Activated CD4-positive, alpha-beta T cell treated with anti-CD3 and anti-CD28 coated beads, Interleukin-2, amount 50 U/mL, for 16 hours (primary cell): ENCODE measurements around the gene STMND1.
A peak's percentile ranks its signal among the peaks of the same experiment; 100 is the strongest.
"Not testable (repeated sequence)": the region's sequence is repeated elsewhere in the genome, so short reads cannot be mapped to it uniquely, and the experiment has no call there.

Experiments used
- DNase-seq: peaks from one replicate; pipeline ENCODE4 v3.0.0-alpha.2; 2020

Gene STMND1

GRCh38 chr6:17101422-17102257 lies at the start of gene STMND1:
TSS of gene STMND1 (plus strand) at chr6:17102050. CDS start at chr6:17102258, 208 bp downstream.
- no peak for DNase-seq

DNA sequence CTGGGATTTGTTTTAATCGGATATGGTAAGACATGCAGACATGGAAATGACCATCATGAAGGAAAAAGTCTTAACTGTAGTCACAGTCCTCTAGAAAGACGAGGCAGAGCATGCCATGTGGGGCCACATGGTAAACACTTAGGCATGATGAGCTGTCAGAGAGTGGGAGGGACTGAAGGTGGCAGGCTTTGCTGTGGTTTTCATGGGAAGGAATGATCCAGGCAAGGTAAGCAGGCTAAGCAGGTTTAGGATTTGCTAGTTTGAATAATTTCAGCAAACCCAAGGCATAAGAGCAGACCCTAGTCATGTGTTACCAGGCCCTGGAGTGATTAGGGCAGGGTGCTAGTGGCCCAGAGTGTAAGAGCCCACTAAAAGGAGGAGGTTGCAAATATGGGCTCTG lies 47.2 kb upstream of the STMND1 start:
- DNase-seq = no peak

DNA sequence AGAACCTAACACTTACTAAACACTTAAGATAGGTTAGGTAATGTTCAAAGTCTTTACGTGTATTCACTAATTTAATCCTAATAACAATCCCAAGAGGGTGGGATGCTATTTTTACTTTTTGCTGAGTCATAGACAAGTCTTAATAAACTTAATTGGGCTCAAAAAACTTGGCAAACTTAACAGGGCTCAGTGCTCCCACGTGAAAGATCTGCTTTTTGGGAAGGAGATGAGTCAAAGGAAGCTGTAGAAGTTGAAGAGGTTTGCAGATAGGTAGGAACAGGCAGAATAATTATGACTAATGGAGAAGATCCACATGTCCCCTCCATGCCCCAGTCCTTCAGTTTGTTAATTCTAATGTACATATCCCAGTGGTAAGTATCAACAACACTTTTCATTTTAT lies 44.5 kb upstream of the STMND1 start:
- no peak for DNase-seq

- no peak for DNase-seq
Observed at GRCh38 chr6:17058550-17058949, 43.3 kb upstream of the STMND1 start.

DNA sequence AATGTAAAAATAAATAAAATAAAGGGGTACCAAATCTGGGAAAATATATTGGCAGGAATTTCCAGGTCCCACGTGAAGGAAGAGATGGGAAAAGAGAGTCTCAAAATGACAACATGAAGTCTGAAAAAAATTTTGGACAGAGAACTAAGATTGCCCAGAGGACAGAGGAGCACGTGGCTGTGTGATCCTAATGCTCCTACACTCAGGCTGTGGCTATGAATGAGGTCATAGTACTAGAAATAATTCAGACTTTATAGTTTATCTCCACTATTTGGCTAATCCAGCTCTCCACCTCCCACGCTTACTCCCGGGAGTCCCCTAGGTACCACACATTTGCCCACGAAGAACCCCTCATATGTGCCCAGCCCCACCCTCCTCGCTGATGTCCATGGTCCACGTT lies 42.8 kb upstream of the STMND1 start:
- no peak for DNase-seq

DNA sequence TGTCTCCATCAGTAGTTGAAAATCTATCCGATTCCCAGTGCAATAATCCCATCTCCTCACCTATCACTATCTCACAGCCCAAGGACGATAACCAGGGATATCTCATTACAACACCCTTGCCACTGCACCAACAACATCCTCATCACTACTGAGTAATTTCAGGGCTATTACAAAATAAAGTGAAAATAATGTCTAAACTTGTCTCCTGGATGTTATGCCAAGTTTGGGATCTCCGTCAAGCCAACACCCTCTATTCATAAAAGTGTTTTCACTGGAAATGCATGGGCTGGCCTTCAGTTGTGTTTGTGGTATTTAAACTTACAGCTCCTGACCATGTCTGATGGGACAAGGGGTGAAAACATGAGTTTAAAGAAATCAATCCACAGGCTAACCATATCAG lies 42.0 kb upstream of the STMND1 start:
- no peak for DNase-seq

DNA sequence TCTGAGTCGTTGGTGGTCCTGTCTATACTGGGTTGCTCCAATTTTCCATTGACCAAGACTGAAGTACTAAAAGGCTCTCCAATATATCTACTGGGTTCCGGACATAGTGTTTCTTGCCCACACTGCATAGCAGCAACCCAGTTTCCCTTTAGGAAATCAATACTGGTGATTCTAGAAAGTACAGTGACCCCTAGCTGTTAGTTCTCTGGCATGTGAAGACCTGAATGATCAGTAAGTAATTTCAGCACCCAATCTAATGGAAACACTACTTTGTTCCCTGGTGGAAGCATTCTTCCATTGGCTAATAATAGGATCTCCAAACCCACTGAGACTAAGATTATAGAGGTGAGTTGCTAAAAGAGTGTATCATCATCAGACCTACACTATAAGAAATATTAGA lies 40.8 kb upstream of the STMND1 start:
- no peak for DNase-seq

DNA sequence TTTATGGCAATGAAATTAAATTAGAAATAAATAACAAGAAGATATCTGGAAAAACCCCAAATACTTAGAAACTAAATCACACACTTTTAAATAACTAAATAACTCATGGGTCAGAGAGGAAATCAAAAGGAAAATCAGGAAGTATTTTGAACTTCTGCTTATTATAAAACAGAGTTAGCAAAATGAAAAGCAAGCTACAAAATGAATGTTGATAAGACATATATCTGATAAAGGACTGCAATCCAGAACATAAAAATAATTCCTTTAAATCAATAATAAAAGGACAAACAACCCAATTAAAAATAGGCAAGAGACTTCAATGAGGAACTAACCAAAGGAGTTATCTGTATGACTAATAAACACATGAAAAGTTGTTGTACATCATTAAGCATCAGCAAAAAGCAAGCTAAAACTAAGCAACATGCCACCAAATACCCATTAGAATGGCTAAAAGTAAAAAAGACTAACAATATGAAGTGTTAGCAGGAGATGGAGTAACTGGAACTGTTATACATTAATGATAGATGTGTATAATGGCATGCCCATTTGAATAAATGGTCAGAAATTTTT lies 38.9 kb upstream of the STMND1 start:
- DNase-seq = no peak

- no peak for DNase-seq
Observed at GRCh38 chr6:17064975-17065374, 36.9 kb upstream of the STMND1 start.

- no peak for DNase-seq
Observed at GRCh38 chr6:17066610-17067009, 35.2 kb upstream of the STMND1 start.

- DNase-seq = not testable (repeated sequence)
Observed at GRCh38 chr6:17068972-17069371, 32.9 kb upstream of the STMND1 start.

DNA sequence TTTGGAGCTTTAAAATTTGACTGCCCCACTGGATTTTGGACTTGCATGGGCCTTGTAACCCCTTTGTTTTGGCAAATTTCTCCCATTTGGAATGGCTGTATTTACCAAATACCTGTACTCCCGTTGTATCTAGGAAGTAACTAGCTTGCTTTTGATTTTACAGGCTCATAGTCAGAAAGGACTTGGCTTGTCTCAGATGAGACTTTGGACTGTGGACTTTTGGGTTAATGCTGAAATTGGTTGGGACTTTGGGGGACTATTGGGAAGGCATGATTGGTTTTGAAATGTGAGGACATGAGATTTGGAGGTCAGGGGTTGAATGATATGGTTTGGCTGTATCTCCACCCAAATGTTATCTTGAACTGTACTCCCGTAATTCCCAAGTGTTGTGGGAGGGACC lies 31.4 kb upstream of the STMND1 start:
- not testable (repeated sequence) for DNase-seq

DNA sequence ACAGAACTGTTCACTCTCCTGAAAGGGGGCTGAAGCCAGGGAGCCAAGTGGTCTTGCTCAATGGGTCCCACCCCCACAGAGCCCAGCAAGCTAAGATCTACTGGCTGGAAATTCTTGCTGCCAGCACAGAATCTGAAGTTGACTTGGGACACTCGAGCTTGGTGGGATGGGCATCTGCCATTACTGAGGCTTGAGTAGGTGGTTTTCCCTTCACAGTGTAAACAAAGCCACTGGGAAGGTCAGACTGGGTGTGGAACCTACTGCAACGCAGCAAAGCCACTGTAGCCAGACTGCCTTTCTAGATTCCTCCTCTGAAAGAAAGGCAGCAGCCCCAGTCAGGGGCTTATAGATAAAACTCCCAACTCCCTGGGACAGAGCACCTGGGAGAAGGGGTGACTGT lies 28.3 kb upstream of the STMND1 start:
- not testable (repeated sequence) for DNase-seq

GRCh38 chr6:17081273-17081672 lies 20.6 kb upstream of the STMND1 start:
- no peak for DNase-seq

GRCh38 chr6:17081860-17082508 lies 19.9 kb upstream of the STMND1 start:
- DNase-seq = no peak

DNA sequence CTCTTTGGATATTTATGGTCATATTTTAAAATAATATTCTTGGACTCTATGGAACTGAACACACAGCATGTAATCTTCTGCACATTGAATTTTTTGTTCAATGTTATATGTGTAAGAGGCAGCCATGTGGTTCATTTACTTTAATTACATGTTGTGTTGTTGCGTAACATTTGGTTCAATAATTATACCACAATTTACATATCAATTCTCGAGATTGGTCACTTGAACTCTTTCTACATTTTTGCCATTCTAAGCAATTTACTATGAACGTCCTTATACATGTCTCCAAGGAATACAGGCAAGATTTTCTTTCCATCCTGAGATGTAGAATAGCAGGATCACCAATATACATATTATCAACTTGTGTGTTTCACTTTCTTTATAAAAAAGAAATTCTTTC lies 18.5 kb upstream of the STMND1 start:
- DNase-seq = no peak

- peak; percentile 28 for DNase-seq
Observed at GRCh38 chr6:17086469-17086868, 15.4 kb upstream of the STMND1 start.

- no peak for DNase-seq
Observed at GRCh38 chr6:17088091-17088611, 13.7 kb upstream of the STMND1 start.

DNA sequence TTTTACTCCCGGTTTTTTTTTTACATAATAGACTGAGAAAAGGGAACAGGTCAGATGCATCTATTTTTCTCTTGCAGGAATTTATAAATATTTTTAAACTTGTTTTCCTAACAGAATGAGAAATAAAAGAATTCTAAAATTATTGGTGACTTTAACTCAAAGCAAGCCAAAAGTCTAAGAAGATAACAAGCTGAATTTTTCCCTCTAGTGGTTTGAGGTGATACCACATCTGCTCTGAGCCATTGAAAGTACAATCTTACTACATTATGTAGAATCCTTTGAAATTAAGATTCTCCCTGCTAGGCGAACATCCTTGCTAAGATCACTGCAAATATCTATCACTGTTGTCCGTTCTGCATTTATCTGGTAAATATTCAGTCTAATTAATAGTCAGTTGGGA lies 10.7 kb upstream of the STMND1 start:
- DNase-seq = no peak

- no peak for DNase-seq
Observed at GRCh38 chr6:17093686-17094085, 8.2 kb upstream of the STMND1 start.

DNA sequence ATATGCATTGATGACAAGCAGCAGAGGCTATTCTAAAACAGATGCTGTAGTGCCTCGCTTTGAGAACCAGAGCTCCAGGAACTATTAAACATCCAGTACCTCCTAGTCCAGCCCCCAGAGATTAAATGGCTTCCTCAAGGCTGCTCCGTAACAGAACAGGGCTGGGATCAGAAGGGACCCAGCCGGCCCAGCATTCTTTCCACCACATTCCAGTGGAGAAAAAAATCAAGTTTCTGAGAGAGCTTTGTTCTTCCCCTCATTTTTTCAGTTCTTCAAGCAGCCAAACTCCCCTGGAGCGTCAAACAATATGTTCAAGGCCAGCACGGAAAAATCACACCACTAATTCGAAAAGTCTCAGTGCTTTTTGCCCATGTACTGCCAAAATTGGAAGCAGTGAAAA lies 5.8 kb upstream of the STMND1 start:
- no peak for DNase-seq

- no peak for DNase-seq
Observed at GRCh38 chr6:17096652-17097051, 5.2 kb upstream of the STMND1 start.

GRCh38 chr6:17097982-17098381 lies 3.9 kb upstream of the STMND1 start:
- DNase-seq = no peak

DNA sequence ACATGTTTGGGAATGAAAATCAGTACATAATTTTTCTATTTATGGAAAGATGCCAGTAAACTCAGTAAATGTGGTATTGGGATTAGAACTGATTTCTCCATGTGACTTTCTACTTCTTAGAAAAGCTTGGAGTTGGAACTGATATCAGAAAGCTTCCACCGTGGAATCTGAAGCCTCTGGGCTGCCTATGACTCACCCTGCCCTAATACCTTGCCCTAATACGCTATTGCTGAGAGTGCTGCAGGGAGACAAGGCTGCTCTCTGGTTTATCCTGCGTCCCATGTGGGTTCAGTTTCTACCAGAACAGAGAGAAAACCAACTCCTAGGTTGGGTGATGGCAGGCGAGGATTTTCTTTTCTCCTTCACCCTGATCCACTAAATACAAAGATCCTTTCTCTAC lies 3.3 kb upstream of the STMND1 start:
- DNase-seq = no peak
